GM19452 (cell line): ENCODE results near the gene LTBP1.

Source experiments
- ATAC-seq: cut with Tn5 transposase; IDR thresholded peaks from one replicate; pipeline ENCODE4 v1.9.1; 2021; ENCODE audit not compliant: unreplicated experiment

Gene LTBP1

GRCh38 chr2:33247365-33247764, 300.6 kb downstream of the LTBP1 start:
- no peak for ATAC-seq

GRCh38 chr2:33250417-33251029, 303.8 kb downstream of the LTBP1 start:
- no peak for ATAC-seq

- ATAC-seq, result no peak
Measured at GRCh38 chr2:33256162-33256755, 309.5 kb downstream of the LTBP1 start.

GRCh38 chr2:33258387-33258786, 311.6 kb downstream of the LTBP1 start:
- no peak for ATAC-seq

- ATAC-seq, result no peak
Measured at GRCh38 chr2:33262097-33262496, 315.3 kb downstream of the LTBP1 start.

GRCh38 chr2:33264766-33265165, 318.0 kb downstream of the LTBP1 start:
- ATAC-seq, result no peak

- no peak for ATAC-seq
Measured at GRCh38 chr2:33265584-33266338, 319.0 kb downstream of the LTBP1 start.

- ATAC-seq, result no peak
Measured at GRCh38 chr2:33266467-33266866, 319.7 kb downstream of the LTBP1 start.

- ATAC-seq, result no peak
Measured at GRCh38 chr2:33267043-33267442, 320.3 kb downstream of the LTBP1 start.

GRCh38 chr2:33267756-33268155, 321.0 kb downstream of the LTBP1 start:
- no peak for ATAC-seq

GRCh38 chr2:33268246-33268831, 321.6 kb downstream of the LTBP1 start:
- no peak for ATAC-seq

GRCh38 chr2:33272001-33272400, 325.2 kb downstream of the LTBP1 start:
- peak; percentile 99 for ATAC-seq

GRCh38 chr2:33273479-33273878, 326.7 kb downstream of the LTBP1 start:
- ATAC-seq, result no peak

GRCh38 chr2:33274524-33274923, 327.8 kb downstream of the LTBP1 start:
- ATAC-seq, result no peak

- ATAC-seq, result no peak
Measured at GRCh38 chr2:33275689-33276444, 329.1 kb downstream of the LTBP1 start.

GRCh38 chr2:33277002-33277426, 330.3 kb downstream of the LTBP1 start:
- no peak for ATAC-seq

- ATAC-seq, result no peak
Measured at GRCh38 chr2:33278245-33278943, 331.6 kb downstream of the LTBP1 start.

- no peak for ATAC-seq
Measured at GRCh38 chr2:33284287-33284686, 337.5 kb downstream of the LTBP1 start.

GRCh38 chr2:33287507-33288005, 340.8 kb downstream of the LTBP1 start:
- no peak for ATAC-seq

GRCh38 chr2:33288011-33288410, 341.3 kb downstream of the LTBP1 start:
- ATAC-seq, result no peak
